Caki2 (cell line): ENCODE data around the gene GPR158. TPM values are rescaled to one million over a fixed set of nuclear protein-coding genes. Genes with fewer than 3 reads are reported as not detected.
A peak's percentile ranks its signal among the peaks of the same experiment; 100 is the strongest.

ENCODE experiments used
- DNase-seq: peaks from one replicate; pipeline ENCODE4 v3.0.0-alpha.2; 2015; ENCODE audit warnings: low read depth
- in situ Hi-C: cut with HindIII; loops from 2 replicates; pipeline ENCODE4 v1.10.0; 2016; ENCODE audit warnings: low sequenced_read_pairs, low pct_unique_long_range_greater_than_20kb, mixed read lengths
- total RNA-seq: library from RNA; depleted of rRNA; stranded (reverse); fragments of >200 nt; shearing (Covaris generic); gene quantifications from 2 replicates; pipeline ENCODE4 v1.2.3, GENCODE V29; 2014; ENCODE audit warnings: low replicate concordance

The GPR158 gene
- total RNA-seq, 1 experiment from 2014 or later: not detected

DNA sequence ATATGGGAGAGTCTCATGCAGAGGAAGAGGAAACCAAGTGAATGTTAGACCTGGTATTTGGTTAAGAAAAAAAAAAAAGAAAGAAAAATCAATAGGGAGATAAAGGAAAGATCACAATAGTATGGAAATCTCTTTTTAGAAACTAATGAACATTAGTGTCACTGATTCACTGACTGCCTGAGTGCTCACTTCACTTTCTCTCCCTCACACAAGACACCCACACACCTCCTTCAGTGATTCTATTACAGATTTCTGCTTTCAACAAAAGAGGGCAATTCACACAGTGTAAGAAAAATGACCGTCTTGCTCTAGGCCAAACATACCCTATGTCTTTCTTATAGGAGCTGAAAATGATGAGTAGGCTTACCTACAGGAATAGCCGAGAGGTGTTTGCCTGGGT, 6.0 kb downstream of the GPR158 start:
- in situ Hi-C loops: no loop called here
- no peak for DNase-seq

DNA sequence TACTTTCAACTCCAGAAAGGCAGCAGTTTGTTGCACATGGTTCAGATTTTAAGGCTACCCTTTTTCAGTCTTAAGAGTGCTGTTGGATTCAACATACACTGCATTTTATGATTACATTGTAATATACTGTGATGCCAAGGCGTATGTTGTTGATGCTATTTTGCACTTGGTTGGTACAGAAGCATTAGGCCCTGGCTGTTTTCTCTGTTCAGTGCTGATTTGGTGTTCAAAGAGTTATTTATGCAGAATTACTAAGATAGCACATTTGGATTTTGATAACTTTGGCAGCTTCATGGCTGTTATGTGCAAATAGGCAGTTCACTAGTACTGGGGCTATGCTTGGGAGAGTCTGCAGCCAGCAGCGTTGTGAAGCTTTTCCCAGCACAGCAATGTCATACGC, 7.8 kb downstream of the GPR158 start:
- no peak for DNase-seq
- in situ Hi-C loops: no loop called here

DNA sequence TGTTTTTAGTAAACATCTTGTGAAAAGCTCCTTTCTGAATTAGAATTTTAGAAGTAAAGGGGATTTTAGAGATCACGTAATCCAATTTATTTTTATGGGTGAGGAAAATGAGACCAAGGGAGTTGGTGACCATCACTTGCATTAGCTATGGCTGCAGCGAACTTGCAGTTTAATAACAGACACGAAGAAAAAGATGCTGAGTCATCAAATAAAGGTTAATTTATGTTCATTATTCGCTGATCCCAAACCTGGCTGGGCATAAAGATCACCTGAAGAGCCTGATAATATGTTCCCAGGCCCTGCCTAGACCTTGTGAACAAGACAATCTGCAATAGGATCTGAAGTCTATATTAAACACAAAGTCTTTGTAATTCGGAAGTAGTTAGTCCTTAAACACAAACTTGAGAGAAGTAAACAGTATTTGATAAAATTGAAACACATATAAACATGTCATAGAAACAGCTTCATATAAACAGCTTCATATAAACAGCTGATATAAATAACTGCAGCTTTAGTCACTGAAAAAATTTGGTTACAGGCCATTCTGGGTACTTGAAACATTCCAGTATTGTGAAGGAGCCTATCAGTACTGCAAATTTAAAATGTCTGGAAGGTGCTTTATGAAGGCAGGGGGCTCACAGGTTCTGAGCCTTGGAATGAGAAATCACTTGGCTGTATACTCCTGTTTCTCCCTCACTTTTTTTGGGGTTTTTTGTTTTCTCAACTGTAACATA, 16.5 kb downstream of the GPR158 start:
- in situ Hi-C loops: no loop called here
- DNase-seq: no peak

DNA sequence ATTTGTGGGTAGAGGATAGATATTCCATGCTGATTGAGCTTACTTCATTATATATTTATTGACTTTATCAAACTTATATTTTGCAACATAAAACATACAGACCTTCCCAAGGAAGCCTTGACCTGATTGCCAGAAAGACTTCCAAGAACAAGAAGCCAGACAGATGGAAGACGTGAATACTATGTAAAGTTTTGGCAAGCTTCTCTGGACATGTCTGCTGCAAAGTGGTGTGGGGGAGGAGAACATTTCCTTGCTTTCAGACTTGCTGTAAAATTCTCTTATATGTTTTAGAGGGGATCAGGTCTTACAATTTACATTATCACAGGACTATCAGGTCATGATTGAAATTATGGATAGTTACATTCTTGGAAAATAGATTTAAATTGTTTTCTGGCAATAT, 23.4 kb downstream of the GPR158 start:
- no peak for DNase-seq
- in situ Hi-C loops: no loop called here

DNA sequence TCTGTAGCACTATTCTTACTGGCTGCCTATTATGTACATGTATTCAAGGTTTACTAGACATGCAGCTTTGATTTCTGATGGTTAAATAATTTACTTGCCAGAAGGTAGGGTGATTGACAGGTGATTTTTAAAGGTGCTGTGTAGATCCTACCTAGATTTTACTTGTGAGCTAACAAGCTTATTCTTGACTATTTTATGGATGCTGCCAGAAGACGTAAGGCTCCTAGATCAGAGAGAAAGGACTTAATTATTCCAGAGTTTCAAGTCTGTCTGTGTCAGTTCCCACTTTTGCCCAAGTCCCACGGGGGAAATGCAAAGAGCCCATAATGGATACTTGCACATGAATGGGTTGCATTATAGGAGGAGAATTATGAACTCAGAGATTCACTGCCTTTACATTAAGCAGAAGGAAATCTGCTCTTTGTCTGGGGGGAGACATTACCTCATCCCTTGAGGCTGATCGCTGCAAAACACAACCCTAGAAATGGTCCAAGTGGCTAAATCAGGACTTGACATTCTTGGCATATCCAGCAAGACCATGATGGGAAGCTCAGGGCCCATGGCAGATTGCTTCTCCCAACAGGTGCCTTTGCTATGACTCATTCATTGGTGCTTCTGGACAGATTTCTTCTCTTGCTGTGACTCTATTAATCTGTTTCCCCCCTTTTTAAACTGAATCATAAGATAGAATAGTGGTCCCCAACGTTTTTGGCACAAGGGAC, 32.1 kb downstream of the GPR158 start:
- in situ Hi-C loops: no loop called here
- DNase-seq: no peak

DNA sequence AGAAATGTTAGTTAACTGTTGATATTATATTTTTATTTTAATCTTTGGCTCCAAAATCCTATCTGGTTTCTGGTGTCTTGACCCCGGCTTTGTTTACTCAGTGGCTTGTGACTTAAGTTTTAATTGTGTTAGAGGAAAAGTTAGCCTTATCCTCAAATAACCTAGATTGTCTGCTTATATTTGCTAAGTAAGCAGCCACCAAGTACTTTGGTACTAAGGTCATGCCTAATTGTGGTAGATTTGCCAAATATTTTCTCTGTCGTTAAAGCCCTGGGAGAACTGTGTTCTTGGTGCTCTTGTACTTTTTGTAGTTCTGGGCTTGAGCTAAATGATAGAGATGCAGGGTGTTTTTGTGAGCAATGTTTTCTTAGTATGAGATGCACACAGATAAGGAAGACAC, 34.8 kb downstream of the GPR158 start:
- DNase-seq: no peak
- in situ Hi-C loops: no loop called here

DNA sequence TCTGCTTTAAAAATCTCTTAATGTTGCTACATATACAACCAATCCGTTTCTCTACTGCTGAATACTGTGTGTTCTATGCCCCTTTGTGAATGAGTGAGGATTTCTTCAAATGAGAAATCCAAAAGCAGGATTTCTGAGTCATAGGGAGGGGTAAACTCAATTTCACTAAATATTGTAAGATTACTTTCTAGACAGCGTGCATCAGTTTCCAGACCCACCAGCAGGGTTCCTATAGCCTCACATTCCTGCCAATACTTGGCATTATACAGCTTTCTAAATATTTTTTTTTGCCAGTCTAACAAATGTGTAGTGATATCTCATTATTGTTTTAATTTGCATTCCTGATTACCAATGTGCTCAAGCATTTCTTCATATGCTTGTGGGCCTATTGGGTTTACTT, 35.5 kb downstream of the GPR158 start:
- DNase-seq: no peak
- in situ Hi-C loops: no loop called here

DNA sequence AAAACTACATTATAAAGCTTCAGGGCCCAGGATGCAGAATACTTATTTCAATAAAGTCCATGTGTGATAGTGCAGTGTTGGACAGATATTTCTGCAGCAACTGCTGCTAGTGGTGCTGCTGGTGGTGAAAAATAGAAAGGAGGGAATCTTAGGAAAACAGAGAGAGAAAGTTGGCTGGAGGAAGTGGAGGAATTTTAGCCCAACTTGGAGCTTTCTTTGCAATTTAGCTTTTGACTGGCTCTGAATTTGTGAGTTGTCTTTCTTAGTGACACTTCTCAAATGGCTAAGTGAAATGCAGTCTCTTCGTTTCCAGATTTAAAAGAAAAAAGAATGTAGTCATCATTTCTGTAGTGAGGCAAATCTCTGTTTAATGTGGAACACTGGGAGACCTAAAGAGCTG, 45.4 kb downstream of the GPR158 start:
- in situ Hi-C loops: no loop called here

DNA sequence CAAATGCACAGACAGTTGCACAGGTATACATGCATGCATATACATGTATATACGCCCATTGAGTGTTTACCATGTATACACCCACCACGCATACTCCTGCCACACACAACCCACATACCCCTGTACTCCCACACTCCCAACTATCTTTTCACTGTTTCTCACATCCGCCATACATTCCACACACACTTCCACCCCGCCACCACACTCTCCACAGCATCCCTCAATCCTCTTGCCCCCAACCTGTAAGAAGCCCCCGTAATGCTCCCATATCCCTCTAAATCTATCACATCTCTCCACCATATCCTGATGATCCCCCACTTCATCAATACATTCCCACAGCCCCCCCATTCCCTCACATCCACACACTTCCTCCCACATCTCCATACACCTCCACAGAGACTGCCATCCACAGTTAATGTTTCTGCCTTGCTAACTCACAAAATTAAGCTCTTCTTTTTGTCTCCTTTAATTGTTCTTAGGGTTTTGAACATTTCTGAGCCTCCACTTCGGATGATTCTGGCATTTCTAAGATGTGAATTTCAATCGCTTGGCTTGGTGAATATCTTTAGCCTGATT, 47.4 kb downstream of the GPR158 start:
- DNase-seq: no peak
- in situ Hi-C loops: no loop called here

More for the DNA sequence above, 45.4 kb downstream of the GPR158 start:
- DNase-seq: no peak

DNA sequence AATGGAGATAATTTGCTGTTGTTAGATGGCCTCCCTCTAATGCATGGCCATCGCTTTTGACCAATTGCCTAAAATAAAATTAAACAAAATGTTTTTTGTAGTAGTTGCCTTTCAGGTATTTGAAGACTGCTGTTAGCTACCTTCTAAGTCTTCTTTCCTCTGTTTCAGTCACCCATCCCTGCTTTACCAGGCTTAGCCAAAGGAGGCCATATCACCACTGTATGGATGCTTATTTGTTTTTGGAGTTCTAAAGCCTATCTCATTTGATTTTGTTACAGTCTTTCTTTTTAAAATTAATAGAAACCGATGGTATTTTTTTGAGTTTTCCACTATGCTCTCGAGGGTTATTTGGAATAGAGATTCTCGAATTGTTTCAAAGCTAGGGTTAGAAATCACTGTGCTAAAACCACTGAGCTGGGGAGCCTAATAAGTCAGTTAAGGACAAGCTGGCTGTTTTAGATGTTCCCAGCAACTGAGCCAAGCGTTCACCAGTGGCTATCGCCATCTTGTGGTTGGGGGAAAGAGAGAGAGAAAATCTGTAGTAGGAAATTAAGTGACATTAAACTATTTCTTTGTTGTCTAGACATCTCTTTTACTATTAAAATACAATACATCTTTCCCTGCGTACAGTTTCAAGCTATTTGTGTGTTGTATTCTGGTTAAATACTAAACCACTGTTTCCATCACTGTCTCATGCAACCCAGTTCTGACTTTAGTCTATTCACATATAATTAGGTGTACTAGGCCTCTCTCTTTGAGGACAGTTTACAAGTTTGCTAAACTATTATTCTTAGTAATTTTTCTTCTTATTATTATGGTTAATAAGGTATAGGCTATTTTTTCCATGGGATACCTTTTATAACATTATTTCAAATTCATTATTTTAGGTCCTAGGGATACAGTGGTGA, 52.2 kb downstream of the GPR158 start:
- peak; percentile 39 for DNase-seq
- in situ Hi-C loops: no loop called here

DNA sequence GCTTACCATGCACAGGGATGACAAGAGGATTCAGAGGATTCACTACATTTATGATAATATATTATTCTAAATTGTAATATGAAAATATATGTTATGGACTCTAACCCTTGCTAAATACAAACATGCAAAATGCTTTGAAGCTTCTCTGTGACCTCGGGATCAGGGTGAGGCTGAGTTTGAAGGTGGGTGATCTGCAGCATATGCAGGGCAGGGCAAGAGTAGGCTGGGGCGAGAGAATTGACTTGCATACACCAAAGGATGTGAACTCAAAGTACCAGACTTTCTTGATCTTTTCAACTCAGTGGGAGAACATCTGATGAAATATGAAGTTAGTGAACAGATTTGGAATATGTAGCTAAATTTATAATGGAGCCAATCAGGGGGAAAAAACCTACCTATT, 57.0 kb downstream of the GPR158 start:
- in situ Hi-C loops: no loop called here
- no peak for DNase-seq

DNA sequence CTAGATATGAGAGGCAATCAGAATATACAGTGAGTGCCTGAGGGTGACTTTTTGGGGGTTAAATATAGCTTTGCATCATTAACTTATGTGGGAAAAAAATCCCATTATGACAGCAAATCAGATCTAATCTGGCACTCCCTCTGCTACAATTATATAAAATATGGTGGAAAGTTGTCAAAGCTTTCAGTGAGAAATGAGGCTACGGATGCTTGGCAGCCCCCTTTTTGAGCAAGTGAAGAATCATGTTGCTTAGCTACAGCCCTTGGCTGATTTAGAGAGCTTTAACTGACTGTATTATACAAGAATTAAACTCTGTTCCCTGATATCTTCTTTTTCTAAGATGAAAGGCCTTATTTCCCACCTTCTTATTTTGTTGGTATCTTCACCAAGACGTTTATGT, 57.4 kb downstream of the GPR158 start:
- in situ Hi-C loops: no loop called here
- DNase-seq: no peak

DNA sequence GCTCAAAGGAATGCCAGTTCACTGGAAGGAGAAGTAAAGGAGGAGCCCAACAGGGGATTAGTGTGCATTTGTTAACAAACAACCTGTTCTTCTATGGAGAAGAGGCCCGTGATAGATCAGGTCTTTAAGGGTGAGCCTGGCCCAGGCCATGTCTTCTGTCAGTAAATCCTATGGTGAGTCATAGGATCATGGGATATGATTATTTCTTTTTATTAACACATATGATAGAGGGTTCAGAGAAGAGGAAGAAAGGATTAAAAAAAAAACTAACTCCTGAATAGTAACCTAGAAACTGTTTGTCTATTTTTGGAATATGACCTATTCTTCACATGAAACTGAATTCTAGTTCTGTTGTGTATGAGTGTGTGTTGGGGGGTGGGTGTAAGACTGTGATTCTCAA, 70.4 kb downstream of the GPR158 start:
- in situ Hi-C loops: no loop called here
- DNase-seq: no peak

DNA sequence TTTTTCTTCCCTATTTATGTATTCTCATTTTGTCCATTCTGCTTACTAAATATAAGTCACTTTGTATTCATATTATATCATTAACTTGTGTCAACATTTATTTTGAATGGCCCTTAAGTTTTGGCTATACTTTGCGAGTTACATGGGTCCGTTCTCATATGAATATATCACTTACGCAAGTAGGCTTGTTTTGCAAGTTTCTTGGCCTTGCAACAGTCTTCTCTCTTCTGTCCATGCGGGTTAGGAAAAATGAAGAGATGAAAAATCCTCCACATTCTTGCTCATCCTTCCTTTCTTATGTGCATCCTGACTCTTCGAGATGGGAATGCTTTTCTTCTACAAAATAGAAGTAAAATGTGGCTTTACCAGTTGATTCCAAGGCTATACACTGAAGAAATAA, 82.8 kb downstream of the GPR158 start:
- DNase-seq: no peak
- in situ Hi-C loops: no loop called here

DNA sequence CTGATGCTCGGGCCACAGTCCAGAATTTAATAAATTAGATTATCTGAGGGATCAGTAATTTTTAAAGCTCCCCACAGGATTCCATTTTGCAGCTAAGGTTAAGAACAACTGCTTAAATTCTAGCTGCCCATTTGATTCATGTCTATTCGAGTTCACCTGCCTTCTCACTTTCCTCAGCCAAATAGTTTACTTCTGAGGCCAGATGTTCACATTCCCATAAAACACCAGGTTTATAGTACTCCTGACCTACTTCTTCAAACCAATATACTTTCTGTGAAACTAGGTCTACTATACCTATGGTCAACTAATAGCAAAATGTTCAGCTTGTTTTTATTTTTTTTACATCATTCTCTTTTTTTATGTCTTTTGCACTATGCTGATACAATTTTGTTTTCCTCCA, 86.3 kb downstream of the GPR158 start:
- in situ Hi-C loops: no loop called here
- no peak for DNase-seq

DNA sequence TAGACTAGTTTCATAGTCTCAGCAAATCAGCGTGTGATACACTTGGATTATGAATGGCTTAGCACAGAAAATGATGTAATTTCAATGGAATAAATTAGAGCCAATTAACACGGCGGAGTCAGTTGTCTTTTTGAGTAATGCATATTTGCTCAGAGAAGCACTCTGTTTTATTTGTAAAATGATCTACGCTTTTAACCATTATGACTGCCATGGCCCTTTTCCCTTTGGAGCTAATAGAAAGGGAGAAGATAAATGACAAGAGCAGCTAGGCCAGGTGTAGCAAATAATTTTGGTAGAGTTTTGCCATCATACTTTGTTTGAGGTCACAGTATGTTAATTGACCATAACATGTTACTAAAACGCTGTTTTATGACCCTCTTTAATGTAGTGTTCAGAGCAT, 86.8 kb downstream of the GPR158 start:
- in situ Hi-C loops: no loop called here
- no peak for DNase-seq

DNA sequence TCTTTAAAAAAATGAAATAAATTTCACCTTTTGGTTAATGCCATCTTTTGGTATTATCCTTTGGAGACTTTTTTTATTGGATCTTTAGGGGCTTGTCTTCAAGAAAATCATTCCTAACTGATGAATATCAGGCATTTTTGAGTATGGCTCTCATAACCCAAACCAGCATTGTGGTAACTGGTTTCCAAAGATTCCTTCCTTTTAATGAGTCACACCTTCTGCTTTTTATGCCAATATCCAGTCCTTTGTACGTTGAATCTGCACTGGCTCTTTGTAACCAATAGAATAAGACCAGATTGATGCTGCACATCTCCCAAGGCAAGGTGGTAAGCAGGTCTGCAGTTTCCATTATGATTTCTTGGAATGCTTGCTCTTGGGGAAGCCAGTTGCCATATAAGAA, 89.1 kb downstream of the GPR158 start:
- DNase-seq: no peak
- in situ Hi-C loops: no loop called here

DNA sequence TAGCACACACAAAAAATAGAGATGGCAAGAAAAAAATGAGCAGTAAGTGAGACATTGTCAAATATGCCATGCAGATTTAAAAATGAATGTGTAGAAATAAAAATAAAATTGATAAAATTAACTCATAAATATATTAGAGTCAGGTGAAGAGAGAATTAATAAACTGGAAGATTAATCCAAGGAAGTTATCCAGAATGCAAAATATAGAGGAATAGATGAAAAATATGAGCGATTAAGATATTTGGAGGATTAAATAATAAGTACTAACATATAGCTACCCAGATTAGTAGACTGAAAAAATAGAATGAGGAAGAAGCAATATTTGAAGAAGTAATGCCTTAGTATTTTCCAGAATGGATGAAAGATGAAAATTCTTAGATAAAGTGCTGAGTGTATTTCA, 103.4 kb downstream of the GPR158 start:
- DNase-seq: no peak
- in situ Hi-C loops: no loop called here

DNA sequence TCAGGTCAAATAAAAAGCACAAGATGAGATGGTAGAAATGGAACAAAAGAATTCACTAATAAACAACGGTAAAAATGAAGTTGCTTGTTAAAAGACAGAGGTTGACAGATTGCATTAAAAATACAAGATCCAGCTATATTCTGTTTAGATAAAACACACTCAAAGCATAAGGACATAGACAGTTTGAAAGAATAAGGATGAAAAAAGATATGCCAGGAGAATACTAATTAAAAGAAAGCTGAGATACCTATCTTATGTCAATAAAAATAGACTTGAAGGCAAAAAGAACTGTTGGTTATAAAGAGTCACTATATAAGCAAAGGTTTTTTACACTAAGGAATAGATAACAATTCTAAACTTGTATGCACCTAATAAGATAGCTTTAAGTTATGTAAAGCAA, 105.3 kb downstream of the GPR158 start:
- in situ Hi-C loops: no loop called here
- no peak for DNase-seq
